HL-60/S4 treated with phorbol 12-myristate 13-acetate at 8.2 ng/mL for 4 days and 3 days (cell line): ENCODE data around the gene CAPZA2.
"Not testable (repeated sequence)": the region's sequence is repeated elsewhere in the genome, so short reads cannot be mapped to it uniquely, and the experiment has no call there.

Experiments
- in situ Hi-C: fragments of 300-500 bp; cut with MboI; formaldehyde crosslinking; loops from 2 replicates; pipeline ENCODE4 v1.15.0; 2022; ENCODE audit warnings: low sequenced_read_pairs

CAPZA2 gene

DNA sequence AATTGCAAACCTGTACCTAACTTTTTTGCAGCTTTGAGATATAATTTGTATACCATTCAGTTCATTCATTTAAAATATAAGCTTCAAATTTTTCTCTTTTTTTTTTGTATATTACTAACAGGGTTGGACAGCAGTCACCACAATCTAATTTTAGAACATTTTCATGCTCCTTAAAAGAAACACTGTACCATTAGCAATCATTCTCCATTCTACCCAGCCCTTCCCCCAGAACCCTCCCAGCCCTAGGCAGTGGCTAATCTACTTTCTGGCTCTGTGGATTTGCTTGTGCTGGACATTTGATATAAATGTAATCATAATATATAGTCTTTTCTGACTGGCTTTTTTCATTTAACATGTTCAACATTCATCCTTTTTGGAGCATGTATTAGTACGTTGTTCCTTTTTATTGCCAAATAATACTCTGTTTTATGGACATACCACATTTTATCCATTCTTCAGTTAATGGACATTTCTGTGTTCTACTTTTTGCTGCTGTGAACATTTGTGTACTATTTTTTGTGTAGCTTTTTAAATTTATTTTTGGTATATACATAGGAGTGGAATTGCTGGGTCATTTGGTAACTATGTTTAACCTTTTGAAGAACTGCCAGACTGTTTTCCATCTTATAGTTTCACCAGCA is 50.0 kb downstream of the CAPZA2 start:
- in situ Hi-C loops = no loop called here

DNA sequence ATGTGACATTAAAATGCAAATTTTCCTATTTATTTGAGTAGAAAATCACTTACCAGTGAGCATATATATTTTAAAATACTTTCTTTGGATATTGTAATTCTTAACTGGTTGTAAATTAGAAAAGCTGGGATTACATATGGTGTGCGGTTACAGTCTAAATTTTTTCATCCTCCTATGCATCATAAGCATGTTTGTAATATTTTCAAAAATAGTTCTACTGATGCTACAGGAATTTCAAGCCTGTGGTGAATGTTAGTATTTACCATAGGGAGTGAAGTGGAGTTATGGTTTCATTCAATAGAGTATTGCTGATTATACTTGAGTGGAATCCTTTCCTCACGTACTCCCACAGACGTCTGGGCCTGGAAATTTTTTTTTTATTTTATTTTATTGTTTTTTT is 56.3 kb downstream of the CAPZA2 start:
- in situ Hi-C loops = no loop called here

DNA sequence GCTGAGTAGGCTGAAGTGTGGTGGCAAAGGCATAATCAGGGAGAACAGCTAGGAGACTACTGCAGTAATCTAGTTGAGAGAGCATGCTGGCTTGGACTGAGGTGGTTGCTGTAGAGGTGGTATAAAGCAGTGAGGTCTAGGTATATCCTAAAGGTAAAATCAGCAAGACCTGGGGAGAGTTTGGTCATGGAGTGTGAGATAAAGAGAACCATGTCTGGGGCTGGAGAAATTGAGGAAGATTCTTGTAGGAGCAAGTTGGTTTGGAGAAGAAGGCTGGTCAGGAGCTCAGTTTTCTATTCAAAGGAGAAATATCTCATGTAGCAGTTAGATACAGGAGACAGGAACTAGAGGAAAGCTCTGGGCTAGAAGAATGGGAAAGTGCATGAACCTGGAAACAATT is 58.0 kb downstream of the CAPZA2 start:
- in situ Hi-C loops = no loop called here

DNA sequence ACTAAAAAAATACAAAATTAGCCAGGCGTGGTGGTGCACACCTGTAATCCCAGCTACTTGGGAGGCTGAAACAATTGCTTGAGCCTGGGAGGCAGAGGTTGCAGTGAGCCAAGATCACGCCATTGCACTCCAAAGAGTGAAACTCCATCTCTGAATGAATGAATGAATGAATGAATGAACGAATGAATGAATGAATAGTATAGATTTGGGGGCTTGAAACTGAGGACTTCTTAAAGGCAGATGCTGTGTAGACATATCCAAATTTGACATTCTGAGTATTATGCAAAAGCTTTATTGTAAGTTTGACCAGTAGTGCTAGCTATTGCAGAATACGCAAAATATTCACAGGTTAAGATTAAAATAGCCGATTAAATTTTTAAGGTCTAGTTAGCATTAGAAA is 60.2 kb downstream of the CAPZA2 start:
- in situ Hi-C loops = no loop called here

DNA sequence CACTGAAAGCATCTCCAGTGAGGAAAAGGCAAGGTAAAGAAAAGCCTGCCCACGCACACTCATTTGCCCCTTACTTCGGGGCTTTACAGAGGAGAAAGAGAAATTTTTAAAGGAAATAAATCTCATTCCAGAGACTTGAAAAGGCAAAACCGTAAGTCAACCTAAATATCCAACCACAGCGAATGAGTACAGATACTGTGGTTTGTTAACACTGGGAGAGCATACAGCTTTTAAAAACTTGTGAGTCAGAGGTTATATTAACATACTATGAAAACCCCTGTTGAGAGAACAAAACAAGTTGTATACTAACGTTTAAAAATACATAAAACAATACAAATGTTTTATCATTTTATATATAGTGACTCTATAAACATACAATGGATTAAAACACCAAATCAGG is 62.4 kb downstream of the CAPZA2 start:
- in situ Hi-C loops = no loop called here

DNA sequence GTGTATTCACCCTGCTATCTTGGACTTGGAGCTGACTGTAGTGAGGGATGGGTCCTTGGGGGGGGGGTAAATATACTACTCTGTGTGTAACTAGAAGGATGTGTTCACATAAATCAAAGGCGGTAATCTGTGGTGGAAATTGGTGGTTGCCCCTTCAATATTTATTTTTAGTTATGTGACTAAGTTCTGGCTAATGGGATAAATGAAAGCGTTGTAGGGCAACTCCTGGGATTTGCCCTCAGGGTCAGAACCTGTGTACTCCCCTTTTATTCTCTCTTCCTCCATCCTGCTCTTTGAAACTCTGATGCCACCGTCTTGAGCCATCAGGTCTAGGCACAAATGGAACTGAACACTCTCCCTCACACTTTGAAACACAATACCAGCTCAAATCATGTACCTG is 66.6 kb downstream of the CAPZA2 start:
- in situ Hi-C loops = no loop called here

DNA sequence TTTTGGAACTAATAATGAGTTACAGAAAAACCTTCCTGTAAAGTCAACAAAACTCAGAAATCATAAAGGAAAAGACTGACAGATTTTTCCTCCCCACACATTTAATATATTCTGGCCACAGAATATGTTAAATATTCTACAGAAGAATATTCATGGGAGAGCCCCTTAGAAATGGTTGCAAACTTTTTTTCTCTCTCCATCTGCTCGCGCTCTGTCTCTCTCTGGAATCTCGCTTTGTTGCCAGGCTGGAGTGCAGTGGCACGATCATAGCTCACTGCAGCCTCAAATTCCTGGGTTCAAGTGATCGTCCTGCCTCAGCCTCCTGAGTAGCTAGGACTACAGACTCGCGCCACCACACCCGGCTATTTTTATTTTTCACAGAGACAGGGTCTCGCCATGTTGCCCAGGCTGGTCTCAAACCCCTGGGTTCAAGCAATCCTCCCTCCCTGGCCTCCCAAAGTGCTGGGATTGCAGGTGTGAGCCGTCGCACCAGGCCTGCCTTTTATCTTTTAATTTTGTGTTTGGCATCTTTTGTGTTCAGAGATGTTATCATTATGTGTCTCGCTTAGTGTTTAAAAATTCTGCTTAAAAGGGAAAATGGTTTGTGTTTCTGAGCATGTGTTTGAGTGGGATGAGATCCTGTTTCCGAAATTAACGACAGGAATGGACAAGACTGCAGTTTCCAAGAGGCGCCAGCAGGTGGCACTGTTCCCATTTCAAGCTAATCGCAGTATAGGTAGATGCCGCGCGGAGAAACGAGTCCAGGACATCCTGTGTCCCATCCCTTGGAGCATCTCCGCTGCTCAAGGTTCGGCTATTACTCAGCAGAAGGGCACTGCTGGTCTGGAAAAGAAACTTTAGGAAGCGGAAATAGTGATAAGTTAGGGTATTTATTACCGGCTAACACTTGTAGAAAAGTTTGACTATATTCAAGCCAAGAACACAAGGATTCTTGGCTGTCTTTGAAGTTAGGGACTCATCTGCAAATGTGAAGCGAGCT is 67.8 kb downstream of the CAPZA2 start:
- in situ Hi-C loops = no loop called here

DNA sequence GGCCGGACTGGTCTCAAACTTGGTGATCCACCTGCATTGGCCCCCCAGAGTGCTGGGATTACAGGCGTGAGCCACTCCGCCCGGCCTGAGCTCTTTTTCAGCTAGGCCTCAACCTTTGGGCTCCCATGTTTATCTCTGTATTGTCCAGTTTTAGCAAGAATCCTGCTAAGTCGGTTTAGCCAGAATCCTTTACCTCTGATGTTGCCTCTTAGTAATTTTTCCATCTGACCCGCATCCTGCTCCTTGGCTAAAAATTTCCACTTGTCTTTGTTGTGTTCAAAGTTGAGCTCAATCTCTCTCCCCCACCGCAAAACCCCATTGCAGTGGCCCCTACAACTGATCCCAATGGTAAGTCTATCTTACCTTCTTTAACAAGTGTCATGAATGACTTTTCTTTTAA is 70.2 kb downstream of the CAPZA2 start:
- in situ Hi-C loops = no loop called here

DNA sequence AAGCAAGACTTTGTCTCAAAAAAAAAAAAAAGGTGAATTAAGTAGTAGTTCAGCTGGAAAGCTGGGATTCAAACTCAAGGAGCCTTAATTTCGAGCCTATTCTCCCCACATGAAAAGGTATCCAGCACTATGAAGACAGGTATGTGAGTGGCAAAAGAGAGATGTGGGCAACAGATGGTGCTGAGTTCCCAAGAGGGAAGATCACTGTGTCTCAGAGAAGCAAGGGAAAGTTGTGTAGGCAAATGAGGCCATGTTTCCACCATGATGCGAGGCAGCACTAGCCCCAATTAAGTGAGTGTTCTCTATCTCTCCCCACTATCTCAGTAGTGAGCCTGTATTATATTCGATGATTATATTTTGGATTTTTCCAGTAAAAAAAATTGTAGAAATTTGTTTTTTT is 71.1 kb downstream of the CAPZA2 start:
- in situ Hi-C loops = no loop called here

DNA sequence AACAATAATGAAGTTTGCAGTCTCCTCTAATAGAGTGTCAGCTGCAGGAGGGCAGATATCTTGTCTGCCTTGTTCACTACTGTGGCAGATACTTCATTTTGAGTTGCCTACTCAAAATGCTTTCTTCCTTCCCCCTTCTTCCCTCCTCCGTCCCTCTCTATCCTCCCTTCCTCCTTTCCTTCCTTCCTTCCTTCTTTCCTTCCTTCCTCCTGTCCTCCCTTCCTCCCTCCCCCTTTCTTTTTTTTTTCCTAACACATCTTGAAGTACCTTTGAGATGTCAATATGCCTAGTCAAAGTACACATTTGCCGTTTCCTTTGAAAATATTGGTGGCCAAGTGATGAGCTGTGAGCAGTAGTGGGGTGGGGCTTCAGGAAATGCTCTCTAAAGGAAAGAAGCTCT is 72.2 kb downstream of the CAPZA2 start:
- in situ Hi-C loops = no loop called here

DNA sequence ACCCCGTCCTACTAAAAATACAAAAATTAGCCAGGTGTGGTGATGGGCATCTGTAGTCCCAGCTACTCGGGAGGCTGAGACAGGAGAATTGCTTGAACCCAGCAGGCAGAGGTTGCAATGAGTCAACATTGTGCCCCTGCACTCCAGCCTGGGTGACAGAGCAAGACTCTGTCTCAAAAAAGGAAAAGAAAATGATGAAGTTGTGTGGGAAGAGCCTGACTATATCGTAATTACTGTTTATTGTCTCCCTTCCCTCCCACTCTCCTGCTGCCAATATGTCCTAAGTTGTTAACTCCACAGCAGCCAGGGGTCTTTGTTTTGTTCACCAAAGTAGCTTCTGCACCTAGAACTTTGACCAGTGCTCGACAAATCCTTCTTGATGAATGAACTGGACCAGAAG is 74.5 kb downstream of the CAPZA2 start:
- in situ Hi-C loops = not testable (repeated sequence)

DNA sequence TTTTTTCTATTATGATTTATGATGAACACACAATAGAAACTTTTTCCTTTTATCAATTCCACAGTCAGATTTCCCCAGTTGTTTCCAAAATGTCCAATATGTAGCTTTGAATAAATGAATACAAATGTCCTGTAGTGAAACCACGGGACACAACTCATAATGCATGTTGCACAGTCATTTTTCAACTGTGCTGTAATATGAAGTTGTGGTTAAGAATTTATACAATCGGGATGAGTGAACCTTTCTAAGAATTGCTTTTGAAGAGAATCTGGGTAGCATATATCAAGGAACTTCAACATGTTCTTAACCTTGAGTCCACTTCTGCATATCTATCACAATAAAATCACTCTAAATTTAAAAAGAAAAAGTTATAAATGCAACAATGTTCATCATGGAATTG is 76.3 kb downstream of the CAPZA2 start:
- in situ Hi-C loops = no loop called here

DNA sequence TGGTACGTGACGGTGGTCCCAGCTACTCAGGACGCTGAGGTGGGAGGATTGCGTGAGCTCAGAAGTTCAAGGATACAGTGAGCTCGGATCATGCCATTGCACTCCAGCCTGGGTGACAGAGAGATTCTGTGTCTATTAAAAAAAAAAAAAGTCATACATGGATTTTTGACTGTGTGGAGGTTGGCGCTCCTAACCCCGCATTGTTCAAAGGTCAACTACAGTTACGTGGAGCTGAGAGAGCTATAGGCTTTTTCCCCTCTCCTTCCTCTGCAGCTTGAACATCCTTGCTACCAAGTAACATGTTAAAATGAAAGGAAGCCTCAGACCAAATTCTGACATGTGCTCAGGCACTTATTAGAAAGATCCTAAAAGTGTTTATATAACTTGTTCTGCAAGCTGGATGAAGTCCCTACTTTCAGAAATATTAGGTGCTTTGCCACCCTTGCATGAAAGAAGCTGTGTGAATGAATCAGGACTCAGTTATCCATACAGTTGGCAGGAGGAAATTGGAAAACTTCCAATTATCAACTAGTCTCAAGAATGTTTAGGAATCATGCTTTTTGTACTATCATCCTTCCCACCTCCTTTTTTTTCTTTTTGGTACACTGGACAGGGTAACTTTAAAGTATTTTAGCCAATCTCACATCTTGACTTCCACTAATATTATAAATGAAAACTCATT is 78.4 kb downstream of the CAPZA2 start:
- in situ Hi-C loops = no loop called here

DNA sequence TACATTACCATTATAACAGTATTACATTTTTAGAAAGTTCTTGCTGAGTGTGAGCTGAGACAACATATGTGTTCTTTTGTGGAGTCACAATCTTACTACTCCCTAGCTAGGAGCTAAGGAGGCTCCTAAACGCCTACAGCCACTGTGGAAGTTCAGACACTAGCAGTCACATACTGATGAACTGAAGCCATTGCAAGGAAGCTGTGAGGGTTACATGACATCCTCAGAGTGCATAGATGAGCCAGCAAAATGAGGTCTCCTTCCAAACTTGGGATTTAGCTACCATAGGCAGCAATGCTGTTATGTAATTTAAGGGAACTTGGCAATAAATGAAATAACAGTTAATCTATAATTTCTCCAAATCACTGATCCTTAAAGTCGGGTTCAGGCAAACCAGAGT is 80.1 kb downstream of the CAPZA2 start:
- in situ Hi-C loops = no loop called here

DNA sequence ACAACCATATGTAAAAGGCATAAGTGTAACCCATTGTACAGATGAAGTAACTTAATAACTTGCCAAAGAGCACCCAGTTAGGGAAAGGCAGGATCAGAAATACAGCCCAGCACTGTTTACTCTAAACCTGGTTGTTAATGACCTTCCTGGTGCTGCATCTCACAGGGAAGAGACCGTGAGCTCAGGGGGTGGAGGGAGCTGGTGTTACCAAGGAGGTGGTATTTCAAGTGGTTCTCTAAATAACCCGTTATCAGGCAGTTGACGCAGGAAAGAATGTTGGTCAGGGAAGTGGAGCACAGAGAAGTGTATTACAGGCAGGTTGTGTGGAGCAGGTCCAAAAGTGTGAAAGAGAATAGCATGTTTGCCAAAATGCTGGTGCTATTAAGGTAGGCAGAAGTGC is 86.5 kb downstream of the CAPZA2 start:
- in situ Hi-C loops = no loop called here

DNA sequence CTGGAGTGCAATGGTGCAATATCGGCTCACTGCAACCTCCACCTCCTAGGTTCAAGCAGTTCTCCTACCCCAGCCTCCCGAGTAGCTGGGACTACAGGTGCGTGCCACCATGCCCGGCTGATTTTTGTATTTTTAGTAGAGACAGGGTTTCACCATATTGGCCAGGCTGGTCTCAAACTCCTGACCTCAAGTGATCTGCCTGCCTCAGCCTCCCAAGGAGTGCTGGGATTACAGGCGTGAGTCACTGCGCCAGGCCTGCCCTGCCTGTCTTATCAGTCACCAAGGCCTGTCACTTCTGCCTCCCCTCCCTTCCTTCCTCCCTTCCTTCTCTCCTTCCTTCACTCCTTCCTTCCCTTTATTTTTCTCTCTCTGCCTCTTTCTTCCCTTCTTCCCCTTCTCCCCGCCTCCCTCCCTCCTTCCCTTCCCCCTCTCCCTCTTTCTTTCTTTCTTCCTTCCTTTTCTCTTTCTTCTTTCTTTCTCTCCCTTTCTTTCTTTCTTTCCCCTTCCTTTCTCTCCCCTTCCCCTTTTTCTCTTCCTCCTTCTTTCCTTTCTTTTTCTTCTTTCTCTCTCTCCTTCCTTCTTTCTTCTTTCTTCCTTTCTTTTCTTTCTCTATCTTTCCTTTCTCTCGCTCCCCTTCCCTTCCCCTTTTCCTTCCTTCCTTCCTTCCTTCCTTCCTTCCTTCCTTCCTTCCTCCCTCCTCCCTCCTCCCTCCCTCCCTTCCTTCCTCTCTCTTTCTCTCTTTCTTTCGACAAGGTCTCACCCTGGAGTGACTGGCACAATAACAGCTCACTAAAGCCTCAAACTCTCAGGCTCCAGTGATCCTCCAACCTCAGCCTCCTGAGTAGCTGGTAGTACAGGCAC is 87.8 kb downstream of the CAPZA2 start:
- in situ Hi-C loops = no loop called here

DNA sequence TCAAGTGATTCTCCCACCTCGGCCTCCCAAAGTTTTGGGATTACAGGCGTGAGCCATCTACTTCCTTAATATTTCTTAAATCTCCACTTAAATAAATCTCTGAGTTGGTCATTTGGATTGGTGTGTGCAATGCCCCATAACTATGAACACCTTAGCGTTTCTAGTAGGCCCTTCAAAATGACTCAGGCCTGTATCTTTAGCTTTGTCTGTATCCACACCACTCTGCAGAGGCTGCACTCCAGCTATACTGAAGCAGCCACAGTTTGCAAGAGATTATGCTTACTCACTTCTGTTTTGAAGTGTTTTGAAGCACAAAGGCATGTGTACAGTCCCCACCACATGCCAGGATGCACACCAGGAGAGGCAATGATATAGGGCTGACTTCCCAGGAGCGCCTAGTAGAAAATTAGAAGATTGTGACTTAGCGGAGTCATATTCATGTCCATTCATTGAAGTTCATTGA is 88.5 kb downstream of the CAPZA2 start:
- in situ Hi-C loops = no loop called here

DNA sequence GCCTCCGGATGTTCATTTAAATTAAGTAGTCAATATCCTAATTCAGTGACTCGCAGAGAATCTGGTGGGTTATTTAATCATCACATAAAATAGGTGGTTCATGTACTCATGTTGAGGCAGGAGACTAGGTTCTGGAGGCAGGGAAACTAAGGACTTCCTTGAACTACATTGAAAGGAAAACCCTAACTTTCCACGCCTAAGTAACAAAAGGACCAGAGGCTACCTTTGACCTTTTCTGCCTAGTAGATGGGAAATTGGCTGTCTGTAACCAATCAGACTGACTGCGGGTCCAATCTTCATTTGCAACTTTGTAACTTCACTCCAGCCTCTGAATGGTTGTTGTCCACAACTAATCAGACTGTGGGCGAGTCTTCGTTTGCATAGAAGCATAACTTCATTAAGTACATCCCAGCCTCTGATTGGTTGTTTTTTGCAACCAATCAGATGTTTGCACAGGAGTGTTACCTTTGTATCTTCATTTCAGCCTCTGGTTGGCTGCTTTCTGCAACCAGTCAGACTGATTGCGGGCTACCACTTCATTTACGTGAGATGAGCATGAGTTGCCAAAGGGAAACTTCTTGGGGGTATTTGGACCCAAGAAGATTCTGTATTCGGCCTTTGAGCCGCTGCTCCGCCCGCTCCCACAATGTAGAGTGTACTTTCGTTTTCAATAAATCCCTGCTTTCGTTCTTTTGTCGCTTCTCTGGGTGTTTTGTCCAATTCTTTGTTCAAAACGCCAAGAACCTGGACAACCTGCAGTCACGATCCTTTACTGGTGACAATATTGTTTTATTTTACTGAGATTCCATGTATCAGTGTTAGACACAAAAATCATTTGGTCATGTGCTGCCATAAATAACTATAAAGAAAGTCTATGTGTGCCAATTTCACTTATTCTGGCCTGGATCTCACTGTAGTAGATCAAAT is 89.2 kb downstream of the CAPZA2 start:
- in situ Hi-C loops = no loop called here

DNA sequence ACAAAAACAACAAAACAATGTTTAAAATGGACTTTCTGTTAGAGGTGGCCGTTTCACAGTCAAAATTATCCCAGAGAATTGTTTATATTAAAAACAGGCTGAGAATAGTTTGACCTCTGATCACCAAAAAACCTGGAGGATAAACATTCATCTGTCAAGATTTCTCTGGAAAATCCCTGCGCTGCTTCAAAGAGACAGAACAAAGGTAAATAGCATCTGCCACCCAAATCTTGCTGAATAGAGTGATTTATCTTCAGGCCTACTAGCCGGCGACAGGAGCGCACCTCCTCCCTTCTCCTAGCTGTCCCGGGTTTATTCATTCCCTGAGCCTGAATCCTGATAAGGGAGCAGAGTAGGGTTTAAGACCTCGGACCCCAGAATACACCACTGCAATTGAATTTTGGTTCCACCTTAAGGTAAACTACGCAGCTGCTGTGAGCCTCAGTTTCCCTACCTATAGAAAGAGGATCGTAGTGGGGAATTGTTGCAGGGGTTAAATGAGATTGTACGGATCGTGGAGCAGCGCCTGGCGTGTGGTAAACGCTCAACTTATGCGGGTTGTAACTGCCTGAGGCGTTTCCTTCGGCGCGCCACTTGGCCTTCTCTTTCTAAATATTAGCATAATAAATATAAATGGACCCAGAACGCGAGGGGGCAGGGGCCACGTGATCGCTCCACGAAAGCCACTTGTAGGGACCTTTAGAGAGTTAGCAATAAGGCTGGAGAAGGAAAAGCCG is 90.4 kb downstream of the CAPZA2 start:
- in situ Hi-C loops = no loop called here
